HG02981 (cell line): ENCODE measurements around the gene DGKA.
"Not testable (repeated sequence)": the region's sequence is repeated elsewhere in the genome, so short reads cannot be mapped to it uniquely, and the experiment has no call there.

Experiments
- ATAC-seq: cut with Tn5 transposase; IDR thresholded peaks from one replicate; pipeline ENCODE4 v1.9.1; 2021; ENCODE audit warnings: mild to moderate bottlenecking, moderate library complexity; ENCODE audit not compliant: unreplicated experiment

DGKA gene

GRCh38 chr12:55996715-55997534 is 66.0 kb downstream of the DGKA start, which contains the start of gene SUOX:
SUOX (plus strand) TSS chr12:55997276; CDS start chr12:56002222, 4,946 bp downstream.
- ATAC-seq: peak; percentile 100

GRCh38 chr12:55997535-55997859 is 66.5 kb downstream of the DGKA start:
- no peak for ATAC-seq

GRCh38 chr12:55999522-55999921 is 68.6 kb downstream of the DGKA start:
- not testable (repeated sequence) for ATAC-seq

- not testable (repeated sequence) for ATAC-seq
Measured at GRCh38 chr12:55999999-56000540, 69.1 kb downstream of the DGKA start.

GRCh38 chr12:56001487-56002100 is 70.6 kb downstream of the DGKA start:
- no peak for ATAC-seq

- not testable (repeated sequence) for ATAC-seq
Measured at GRCh38 chr12:56003376-56003775, 72.4 kb downstream of the DGKA start.
